Measurements from ENCODE around the gene DCAF4. TPM values are rescaled to one million over a fixed set of nuclear protein-coding genes. Genes with fewer than 3 reads are reported as not detected.

Gene DCAF4
- total RNA-seq, 1 donor from 2014 or later: 23.2 TPM

DNA sequence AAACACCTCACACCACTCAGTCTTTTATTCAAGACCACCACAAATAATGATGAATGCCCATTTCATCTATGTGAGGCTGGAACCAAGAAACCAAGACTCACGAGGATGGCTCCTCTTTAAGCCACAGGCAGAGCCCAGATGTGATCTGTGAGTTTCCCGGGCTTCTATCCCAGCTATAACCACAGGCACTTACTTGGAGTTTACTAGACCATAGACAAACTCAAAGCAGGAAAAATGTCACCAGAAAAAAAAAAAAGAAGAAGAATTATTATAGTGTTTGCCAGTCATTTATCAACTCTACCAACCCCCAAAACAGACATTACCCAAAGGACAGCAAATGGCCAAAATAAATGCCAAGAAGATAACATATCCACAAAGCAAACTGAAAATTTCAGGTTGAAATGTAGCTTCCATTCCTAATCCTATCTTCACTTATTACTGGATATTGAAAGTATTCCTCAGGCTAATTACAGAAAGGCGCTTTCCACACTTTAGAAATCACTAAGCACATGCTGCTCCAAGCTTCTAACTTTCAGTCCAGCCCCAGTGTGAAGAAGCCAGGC lies 56.0 kb downstream of the DCAF4 start:
- Mint-ChIP-seq H3K27ac (no peak overlapping the region), H3K4me1 (no peaks in the 10 kb centered on the region), H3K4me3 (no peak overlapping the region), H3K9me3 (no peaks in the 10 kb centered on the region), H3K36me3 (peaks cover 32% of the 10 kb centered on the region), H3K27me3 (ENCODE audit: low read depth) (no peaks in the 10 kb centered on the region)
- TF ChIP-seq, protein P1, sequence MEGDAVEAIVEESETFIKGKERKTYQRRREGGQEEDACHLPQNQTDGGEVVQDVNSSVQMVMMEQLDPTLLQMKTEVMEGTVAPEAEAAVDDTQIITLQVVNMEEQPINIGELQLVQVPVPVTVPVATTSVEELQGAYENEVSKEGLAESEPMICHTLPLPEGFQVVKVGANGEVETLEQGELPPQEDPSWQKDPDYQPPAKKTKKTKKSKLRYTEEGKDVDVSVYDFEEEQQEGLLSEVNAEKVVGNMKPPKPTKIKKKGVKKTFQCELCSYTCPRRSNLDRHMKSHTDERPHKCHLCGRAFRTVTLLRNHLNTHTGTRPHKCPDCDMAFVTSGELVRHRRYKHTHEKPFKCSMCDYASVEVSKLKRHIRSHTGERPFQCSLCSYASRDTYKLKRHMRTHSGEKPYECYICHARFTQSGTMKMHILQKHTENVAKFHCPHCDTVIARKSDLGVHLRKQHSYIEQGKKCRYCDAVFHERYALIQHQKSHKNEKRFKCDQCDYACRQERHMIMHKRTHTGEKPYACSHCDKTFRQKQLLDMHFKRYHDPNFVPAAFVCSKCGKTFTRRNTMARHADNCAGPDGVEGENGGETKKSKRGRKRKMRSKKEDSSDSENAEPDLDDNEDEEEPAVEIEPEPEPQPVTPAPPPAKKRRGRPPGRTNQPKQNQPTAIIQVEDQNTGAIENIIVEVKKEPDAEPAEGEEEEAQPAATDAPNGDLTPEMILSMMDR (IDR thresholded peaks at IDR 0.05; ENCODE audit: unreplicated experiment): no peak
- no peak for DNase-seq (ENCODE audit: low spot score in 2 of 2, unreplicated experiment in 2 of 2)

DNA sequence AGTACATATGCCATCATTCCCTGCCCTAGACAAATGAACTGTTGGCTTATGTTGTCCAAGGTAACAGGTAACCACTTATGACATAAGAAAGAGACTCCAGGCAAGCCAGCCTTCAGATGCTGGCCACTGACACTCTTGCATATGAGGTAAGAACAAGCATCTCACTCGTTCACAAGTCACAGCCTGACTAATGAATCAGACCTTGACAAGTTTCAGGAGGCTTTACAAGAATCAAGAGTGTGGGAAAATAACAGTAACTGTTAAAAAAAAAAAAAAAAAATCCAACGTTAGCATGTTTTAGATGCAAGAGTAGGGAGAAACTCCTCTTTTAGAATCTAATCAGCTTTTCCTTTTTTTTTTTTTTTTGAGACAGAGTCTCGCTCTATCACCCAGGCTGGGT lies 60.0 kb downstream of the DCAF4 start:
- no peaks in the 10 kb centered on the region for H3K9me3 Mint-ChIP-seq
- H3K27me3 Mint-ChIP-seq (ENCODE audit: low read depth): no peaks in the 10 kb centered on the region
- no peak overlapping the region for H3K27ac Mint-ChIP-seq
- TF ChIP-seq, protein P1 (IDR thresholded peaks at IDR 0.05; ENCODE audit: unreplicated experiment): no peak
- no peaks in the 10 kb centered on the region for H3K4me1 Mint-ChIP-seq
- no peak overlapping the region for H3K4me3 Mint-ChIP-seq
- H3K36me3 Mint-ChIP-seq: peaks cover 26% of the 10 kb centered on the region
- no peak for DNase-seq (ENCODE audit: low spot score in 2 of 2, unreplicated experiment in 2 of 2)

DNA sequence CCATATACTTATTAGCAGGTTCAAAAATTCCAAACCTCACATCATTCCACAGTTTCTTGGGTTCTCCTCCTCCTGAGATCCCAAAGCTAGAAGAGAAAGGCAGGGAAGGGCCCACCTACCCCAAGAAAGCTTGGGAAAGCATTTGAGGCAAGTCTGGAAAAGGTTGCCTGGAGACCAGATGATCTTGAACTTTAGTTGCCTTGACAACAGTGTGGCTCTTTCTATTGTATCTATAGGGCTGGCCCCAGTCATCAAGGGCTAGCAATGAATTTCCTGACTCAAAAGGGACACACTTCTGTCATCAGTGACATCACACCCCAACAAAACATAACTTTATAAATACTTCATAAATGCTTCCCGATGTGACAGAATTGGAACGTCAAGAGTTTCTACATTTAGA lies 60.6 kb downstream of the DCAF4 start:
- no peaks in the 10 kb centered on the region for H3K27me3 Mint-ChIP-seq (ENCODE audit: low read depth)
- no peak overlapping the region for H3K27ac Mint-ChIP-seq
- no peak overlapping the region for H3K4me3 Mint-ChIP-seq
- H3K4me1 Mint-ChIP-seq: no peaks in the 10 kb centered on the region
- TF ChIP-seq, protein P1 (IDR thresholded peaks at IDR 0.05; ENCODE audit: unreplicated experiment): no peak
- DNase-seq (ENCODE audit: low spot score in 2 of 2, unreplicated experiment in 2 of 2): no peak
- H3K9me3 Mint-ChIP-seq: no peaks in the 10 kb centered on the region
- H3K36me3 Mint-ChIP-seq: peaks cover 27% of the 10 kb centered on the region

DNA sequence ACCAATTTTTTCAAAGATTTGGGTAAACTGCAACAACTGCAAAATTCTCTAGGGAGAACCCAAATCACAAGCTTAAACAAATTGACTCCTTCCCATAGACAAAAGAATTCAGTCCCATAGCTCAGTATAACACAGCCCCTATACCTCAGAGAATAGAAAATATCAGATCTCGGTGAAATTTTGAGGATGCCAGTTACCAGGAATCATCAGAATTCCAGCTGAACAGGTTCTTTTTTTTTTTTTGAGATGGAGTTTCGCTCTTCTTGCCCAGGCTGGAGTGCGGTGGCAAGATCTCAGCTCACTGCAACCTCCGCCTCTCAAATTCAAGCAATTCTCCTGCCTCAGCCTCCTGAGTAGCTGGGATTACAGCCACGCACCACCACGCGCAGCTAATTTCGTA lies 63.9 kb downstream of the DCAF4 start:
- Mint-ChIP-seq H3K27ac (no peak overlapping the region), H3K4me1 (no peaks in the 10 kb centered on the region), H3K9me3 (no peaks in the 10 kb centered on the region), H3K36me3 (peaks cover 26% of the 10 kb centered on the region), H3K4me3 (no peak overlapping the region), H3K27me3 (ENCODE audit: low read depth) (no peaks in the 10 kb centered on the region)
- DNase-seq (ENCODE audit: low spot score in 2 of 2, unreplicated experiment in 2 of 2): no peak
- TF ChIP-seq, protein P1 (IDR thresholded peaks at IDR 0.05; ENCODE audit: unreplicated experiment): no peak

DNA sequence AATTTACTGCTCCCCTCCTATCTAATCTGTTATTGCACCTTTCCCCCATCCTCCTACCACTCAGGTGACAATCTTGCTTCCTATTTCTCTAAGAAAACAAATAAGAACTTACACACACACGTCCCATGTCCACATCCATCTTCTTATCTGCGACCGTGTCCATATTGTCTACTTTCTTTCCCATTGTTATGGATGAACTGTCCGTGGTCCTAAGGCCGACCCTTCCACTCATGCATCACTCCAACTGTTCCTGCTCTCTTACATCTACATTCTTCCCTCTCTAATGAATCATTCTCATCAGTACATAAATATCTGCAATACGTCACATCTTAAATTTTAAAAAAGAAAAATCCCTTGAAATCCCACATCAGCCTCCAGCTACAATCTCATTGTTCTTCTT lies 70.7 kb downstream of the DCAF4 start:
- DNase-seq (ENCODE audit: low spot score in 2 of 2, unreplicated experiment in 2 of 2): no peak

More for the DNA sequence above, 70.7 kb downstream of the DCAF4 start:
- H3K4me1 Mint-ChIP-seq: no peaks in the 10 kb centered on the region
- TF ChIP-seq, protein P1 (IDR thresholded peaks at IDR 0.05; ENCODE audit: unreplicated experiment): no peak
- H3K27ac Mint-ChIP-seq: no peak overlapping the region
- H3K9me3 Mint-ChIP-seq: no peaks in the 10 kb centered on the region
- H3K36me3 Mint-ChIP-seq: peaks cover 49% of the 10 kb centered on the region
- H3K4me3 Mint-ChIP-seq: no peak overlapping the region
- no peaks in the 10 kb centered on the region for H3K27me3 Mint-ChIP-seq (ENCODE audit: low read depth)

Data from mesothelial cell of epicardium (in vitro differentiated cells).